PC-3 (cell line): ENCODE results near the gene HEPHL1. TPM values are rescaled to one million over a fixed set of nuclear protein-coding genes. Genes with fewer than 3 reads are reported as not detected.

Source experiments
- ATAC-seq: fragments of 200-7000 bp; cut with Tn5 transposase; 2 replicates; pipeline ENCODE4 v1.9.1; 2020; ENCODE audit warnings: mild to moderate bottlenecking, moderate library complexity
- BruUV-seq: library from RNA; stranded (reverse); fragments of 400-500 nt; replicated peaks from 2 replicates; lab custom pipeline; 2021; lab: Mats Ljungman, UMichigan
- CTCF ChIA-PET: fragments of 300-600 bp; sonication (Branson Sonifier 250); formaldehyde crosslinking; loops from one replicate; lab custom pipeline; 2022; ENCODE audit warnings: antibody characterized with exemption; lab: Charles Lee
- POLR2A ChIA-PET: fragments of 300-600 bp; sonication (Branson Sonifier 250); formaldehyde crosslinking; loops from one replicate; lab custom pipeline; 2022; ENCODE audit warnings: antibody characterized with exemption; ENCODE audit not compliant: unreplicated experiment; lab: Charles Lee
- DNase-seq: peaks from one replicate; pipeline ENCODE4 v3.0.0-alpha.2; 2015
- H2AFZ ChIP-seq: fragments of 300-600 bp; sonication (generic); 2 replicates; pipeline ENCODE4 v1.6.0; 2016; ENCODE audit warnings: antibody characterized with exemption, low read length
- H3F3A ChIP-seq: fragments of 300-600 bp; sonication (generic); one replicate; pipeline ENCODE4 v1.6.0; 2017; ENCODE audit warnings: antibody characterized with exemption, low read length, control low read depth, mild to moderate bottlenecking; ENCODE audit not compliant: unreplicated experiment
- H3K27ac ChIP-seq: fragments of 300-600 bp; sonication (generic); 2 replicates; pipeline ENCODE4 v1.5.1; 2016; ENCODE audit warnings: mild to moderate bottlenecking, low read length
- H3K27me3 ChIP-seq: fragments of 300-600 bp; sonication (generic); 2 replicates; pipeline ENCODE4 v1.6.1; 2016; ENCODE audit warnings: low read length, mixed read lengths
- H3K36me3 ChIP-seq: fragments of 300-600 bp; sonication (generic); 2 replicates; pipeline ENCODE4 v1.6.1; 2016; ENCODE audit warnings: low read depth, mixed run types, low read length, mixed read lengths
- H3K4me1 ChIP-seq: fragments of 300-600 bp; sonication (generic); 2 replicates; pipeline ENCODE4 v1.5.1; 2016; ENCODE audit warnings: low read length; ENCODE audit not compliant: insufficient read depth
- H3K4me2 ChIP-seq: fragments of 300-600 bp; sonication (generic); 2 replicates; pipeline ENCODE4 v1.6.0; 2016; ENCODE audit warnings: low read length
- H3K4me3 ChIP-seq: fragments of 300-600 bp; sonication (generic); 2 replicates; pipeline ENCODE4 v1.5.1; 2016; ENCODE audit warnings: mild to moderate bottlenecking, low read length, mixed read lengths
- H3K79me2 ChIP-seq: fragments of 300-600 bp; sonication (generic); 2 replicates; pipeline ENCODE4 v1.6.1; 2017; ENCODE audit warnings: low read length, mixed read lengths
- H3K9ac ChIP-seq: fragments of 300-600 bp; sonication (generic); 2 replicates; pipeline ENCODE4 v1.6.0; 2016; ENCODE audit warnings: mild to moderate bottlenecking, low read length
- H3K9me2 ChIP-seq: fragments of 300-600 bp; sonication (generic); replicated peaks from 2 replicates; pipeline ENCODE4 v1.6.1; 2016; ENCODE audit warnings: mixed run types, low read length, mixed read lengths
- H3K9me3 ChIP-seq: fragments of 300-600 bp; sonication (generic); 2 replicates; pipeline ENCODE4 v1.6.1; 2016; ENCODE audit warnings: low read length, mixed read lengths
- H4K20me1 ChIP-seq: fragments of 300-600 bp; sonication (generic); 2 replicates; pipeline ENCODE4 v1.6.1; 2016; ENCODE audit warnings: low read length, mixed read lengths
- EZH2 ChIP-seq: fragments of 300-600 bp; sonication (generic); IDR thresholded peaks from one replicate; pipeline ENCODE4 v1.6.1; 2017; ENCODE audit warnings: antibody characterized with exemption, mild to moderate bottlenecking, low read length; ENCODE audit not compliant: unreplicated experiment
- EZH2phosphoT487 ChIP-seq: fragments of 300-600 bp; sonication (generic); IDR thresholded peaks from 2 replicates; pipeline ENCODE4 v1.6.1; 2018; ENCODE audit warnings: mild to moderate bottlenecking, antibody characterized with exemption, low read length, borderline replicate concordance
- intact Hi-C: fragments of 100-400 bp; cut with micrococcal nuclease; formaldehyde crosslinking; loops from 2 replicates; pipeline ENCODE4 v1.9.0; 2023
- total RNA-seq: library from RNA; depleted of rRNA; stranded (reverse); fragments of >200 nt; gene quantifications from 2 replicates; pipeline ENCODE4 v1.2.3, GENCODE V29; 2014
- TF ChIP-seq, protein P1 (sequence below): fragments of 300-600 bp; sonication (generic); conservative IDR thresholded peaks from 2 replicates; pipeline ENCODE4 v1.5.1; 2017; ENCODE audit warnings: antibody characterized with exemption, low read depth, mild to moderate bottlenecking, low read length

HEPHL1 gene
- total RNA-seq, 1 experiment from 2014 or later = 4.4 TPM

DNA sequence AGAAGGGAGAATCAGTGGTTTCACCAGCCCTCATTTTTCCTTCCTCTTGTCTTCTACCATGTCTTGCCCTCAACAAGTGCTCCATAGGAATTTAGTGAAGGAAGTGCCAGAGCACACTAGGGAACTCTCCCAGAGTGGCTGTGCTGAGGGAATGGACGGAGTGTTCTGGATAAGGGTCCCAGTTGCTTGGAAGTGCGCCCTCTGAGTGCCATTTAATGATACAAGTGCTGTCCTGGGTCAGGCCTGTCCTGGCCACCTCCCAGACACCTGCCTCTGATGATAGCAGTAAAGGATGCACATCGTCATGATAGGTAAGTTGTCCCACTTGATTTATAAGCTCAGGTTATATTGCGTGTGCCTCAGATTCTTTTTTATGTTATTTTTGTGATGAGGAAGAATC, 112.6 kb downstream of the HEPHL1 start:
- Histone ChIP-seq H3K9me2 (no peaks in the 10 kb centered on the region), H3K9me3 (no peaks in the 10 kb centered on the region), H3K36me3 (no peaks in the 10 kb centered on the region), H4K20me1 (peaks cover 58% of the 10 kb centered on the region), H3K4me3 (no peak overlapping the region), H2AFZ (no peak overlapping the region), H3K27ac (no peak overlapping the region), H3K9ac (no peak overlapping the region), H3K4me2 (0 out of 2 replicates have a peak overlapping the region, but pooled peaks have one; percentile 72), H3K79me2 (peaks cover 93% of the 10 kb centered on the region), H3K27me3 (no peaks in the 10 kb centered on the region), H3F3A (peaks cover 8% of the 10 kb centered on the region), H3K4me1 (peaks cover 76% of the 10 kb centered on the region)
- ChIA-PET CTCF (no interaction called here), POLR2A (no interaction called here)
- DNase-seq = no peak
- no TSS peak for BruUV-seq
- no peak for ATAC-seq
- TF ChIP-seq EZH2 (no peak), EZH2phosphoT487 (no peak)
- TF ChIP-seq, protein P1, sequence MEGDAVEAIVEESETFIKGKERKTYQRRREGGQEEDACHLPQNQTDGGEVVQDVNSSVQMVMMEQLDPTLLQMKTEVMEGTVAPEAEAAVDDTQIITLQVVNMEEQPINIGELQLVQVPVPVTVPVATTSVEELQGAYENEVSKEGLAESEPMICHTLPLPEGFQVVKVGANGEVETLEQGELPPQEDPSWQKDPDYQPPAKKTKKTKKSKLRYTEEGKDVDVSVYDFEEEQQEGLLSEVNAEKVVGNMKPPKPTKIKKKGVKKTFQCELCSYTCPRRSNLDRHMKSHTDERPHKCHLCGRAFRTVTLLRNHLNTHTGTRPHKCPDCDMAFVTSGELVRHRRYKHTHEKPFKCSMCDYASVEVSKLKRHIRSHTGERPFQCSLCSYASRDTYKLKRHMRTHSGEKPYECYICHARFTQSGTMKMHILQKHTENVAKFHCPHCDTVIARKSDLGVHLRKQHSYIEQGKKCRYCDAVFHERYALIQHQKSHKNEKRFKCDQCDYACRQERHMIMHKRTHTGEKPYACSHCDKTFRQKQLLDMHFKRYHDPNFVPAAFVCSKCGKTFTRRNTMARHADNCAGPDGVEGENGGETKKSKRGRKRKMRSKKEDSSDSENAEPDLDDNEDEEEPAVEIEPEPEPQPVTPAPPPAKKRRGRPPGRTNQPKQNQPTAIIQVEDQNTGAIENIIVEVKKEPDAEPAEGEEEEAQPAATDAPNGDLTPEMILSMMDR = no peak
- intact Hi-C loops = loop anchor here (5.0 kb wide), 1 partner anchor 196 kb away; no protein-coding TSS in a partner anchor

DNA sequence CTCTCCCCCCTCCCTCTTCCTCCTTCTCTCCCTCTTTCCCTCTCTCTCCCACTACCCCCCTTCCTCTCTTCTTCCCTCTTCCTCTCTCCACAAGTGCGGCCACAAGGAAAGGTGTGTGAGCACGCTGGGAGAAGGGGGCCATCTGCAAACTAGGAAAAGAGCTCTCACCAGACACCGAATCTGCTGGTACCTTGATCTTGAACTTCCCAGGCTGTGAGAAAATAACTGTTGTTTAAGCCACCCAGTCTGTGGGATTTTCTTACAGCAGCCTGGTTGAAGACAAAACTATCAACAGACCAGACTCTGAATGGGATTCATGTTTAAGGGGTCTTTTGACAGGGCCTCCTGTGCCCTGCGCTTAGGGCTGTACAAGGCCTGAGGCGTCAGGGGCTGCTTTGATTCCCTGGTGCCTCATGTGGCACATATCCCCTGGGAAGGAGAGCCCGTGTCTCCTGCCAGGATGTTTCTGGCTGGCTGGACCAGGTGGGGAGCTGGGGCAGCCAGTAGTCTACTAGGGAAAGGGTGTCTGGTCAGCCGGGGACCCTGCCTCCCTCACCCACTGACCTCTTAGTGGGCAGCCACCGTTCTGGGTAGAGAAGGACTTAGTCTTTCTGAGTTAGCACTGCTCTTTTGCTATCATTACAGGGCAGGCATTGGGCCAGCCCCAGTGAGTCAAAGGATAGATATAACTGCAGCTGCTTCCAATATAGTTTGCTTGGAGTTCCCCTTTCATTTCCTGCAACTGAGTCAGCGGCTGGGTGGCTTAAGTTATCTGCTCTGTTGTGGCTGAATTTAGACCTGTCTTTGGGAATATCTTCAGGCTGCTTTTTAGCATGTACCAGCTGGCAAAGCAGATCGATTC, 113.7 kb downstream of the HEPHL1 start:
- no TSS peak for BruUV-seq
- DNase-seq (peak; percentile 90), ATAC-seq (peak; percentile 71)
- H4K20me1 ChIP-seq = peaks cover 57% of the 10 kb centered on the region
- TF ChIP-seq EZH2phosphoT487 (no peak), EZH2 (no peak)
- TF ChIP-seq, protein P1 = no peak
- peaks cover 8% of the 10 kb centered on the region for H3F3A ChIP-seq
- H3K79me2 ChIP-seq = peaks cover 93% of the 10 kb centered on the region
- H3K9me3 ChIP-seq = no peaks in the 10 kb centered on the region
- H3K36me3 ChIP-seq = no peaks in the 10 kb centered on the region
- peak overlapping the region; percentile 69 for H3K27ac ChIP-seq
- H3K9me2 ChIP-seq = no peaks in the 10 kb centered on the region
- ChIA-PET POLR2A (no interaction called here), CTCF (interaction anchor here (0.6 to 0.8 kb wide), 2 partner anchors 31 to 239 kb away, joined by 3 read pairs; no protein-coding TSS in a partner anchor)
- H3K9ac ChIP-seq = peak overlapping the region; percentile 24
- H3K27me3 ChIP-seq = no peaks in the 10 kb centered on the region
- peaks cover 77% of the 10 kb centered on the region for H3K4me1 ChIP-seq
- no peak overlapping the region for H2AFZ ChIP-seq
- intact Hi-C loops = loop anchor here (1.0 to 5.0 kb wide), 2 partner anchors 35 to 198 kb away; no protein-coding TSS in a partner anchor
- peak overlapping the region; percentile 14 for H3K4me3 ChIP-seq
- H3K4me2 ChIP-seq = peak overlapping the region; percentile 72

DNA sequence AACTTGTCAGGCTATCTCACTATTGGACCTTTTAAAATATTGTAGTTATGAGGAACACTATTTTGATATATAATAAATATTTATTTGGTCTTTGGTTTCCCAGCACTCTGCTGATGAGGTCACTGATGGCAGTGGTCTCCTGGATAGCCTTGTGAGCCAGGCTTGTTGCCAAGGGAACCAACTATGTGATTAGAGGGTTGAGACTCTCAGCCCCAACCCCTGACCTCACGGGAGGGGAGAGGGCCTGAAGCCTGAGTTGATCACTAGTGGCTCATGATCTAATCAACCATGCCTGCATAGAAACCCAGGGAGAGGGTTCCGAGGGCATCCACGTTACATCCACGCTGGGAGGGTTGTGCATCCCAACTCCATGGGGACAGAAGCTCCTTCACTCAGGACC, 118.3 kb downstream of the HEPHL1 start:
- TF ChIP-seq EZH2 (no peak), EZH2phosphoT487 (no peak)
- TF ChIP-seq, protein P1 = no peak
- no peaks in the 10 kb centered on the region for H3K27me3 ChIP-seq
- ChIA-PET POLR2A (interaction anchor here (0.6 kb wide), 1 partner anchor 10 kb away, joined by 3 read pairs; no protein-coding TSS in a partner anchor), CTCF (no interaction called here)
- H3K36me3 ChIP-seq = no peaks in the 10 kb centered on the region
- H3K4me3 ChIP-seq = no peak overlapping the region
- H3K79me2 ChIP-seq = peaks cover 91% of the 10 kb centered on the region
- no peak for ATAC-seq
- no peak for DNase-seq
- BruUV-seq = no TSS peak
- H3K4me2 ChIP-seq = no peak overlapping the region
- H3K9me3 ChIP-seq = no peaks in the 10 kb centered on the region
- intact Hi-C loops = no loop called here
- no peak overlapping the region for H2AFZ ChIP-seq
- H3F3A ChIP-seq = peaks cover 8% of the 10 kb centered on the region
- H3K4me1 ChIP-seq = peaks cover 65% of the 10 kb centered on the region
- peaks cover 32% of the 10 kb centered on the region for H4K20me1 ChIP-seq
- H3K9ac ChIP-seq = no peak overlapping the region
- no peaks in the 10 kb centered on the region for H3K9me2 ChIP-seq
- no peak overlapping the region for H3K27ac ChIP-seq
